Activated naive CD8-positive, alpha-beta T cell treated with anti-CD3 and anti-CD28 coated beads, Interleukin-2, amount 10 ng/mL, durations not matched to agents 7 days and 5 days (primary cell): ENCODE data around the gene DCTN3. TPM values are rescaled to one million over a fixed set of nuclear protein-coding genes. Genes with fewer than 3 reads are reported as not detected.
"Not testable (repeated sequence)": the region's sequence is repeated elsewhere in the genome, so short reads cannot be mapped to it uniquely, and the experiment has no call there.

Experiments used
- ATAC-seq: fragments of 150-1000 bp; cut with Tn5 transposase; one replicate; pipeline ENCODE4 v1.10.0; 2021; ENCODE audit warnings: low read depth, moderate library complexity
- POLR2A ChIA-PET: fragments of 350-600 bp; sonication (Branson Sonifier 250); formaldehyde crosslinking; loops from one replicate; lab custom pipeline; 2021; ENCODE audit warnings: antibody characterized with exemption; lab: Charles Lee
- DNase-seq: peaks from one replicate; pipeline ENCODE4 v3.0.0; 2021
- H3K27ac Mint-ChIP-seq: one replicate; pipeline ENCODE4 v1.8.0; 2022; ENCODE audit warnings: mild to moderate bottlenecking, mixed read lengths
- H3K27me3 Mint-ChIP-seq: one replicate; pipeline ENCODE4 v1.8.0; 2022; ENCODE audit warnings: mild to moderate bottlenecking, moderate library complexity, mixed read lengths
- H3K36me3 Mint-ChIP-seq: one replicate; pipeline ENCODE4 v1.8.0; 2021; ENCODE audit warnings: mild to moderate bottlenecking, mixed read lengths
- H3K4me1 Mint-ChIP-seq: one replicate; pipeline ENCODE4 v1.8.0; 2021; ENCODE audit warnings: mixed read lengths
- H3K4me3 Mint-ChIP-seq: one replicate; pipeline ENCODE4 v1.8.0; 2022; ENCODE audit warnings: mild to moderate bottlenecking, moderate library complexity, mixed read lengths
- H3K9me3 Mint-ChIP-seq: one replicate; pipeline ENCODE4 v1.8.0; 2021; ENCODE audit warnings: mixed read lengths
- total RNA-seq, 2 experiments: library from RNA; stranded (reverse); gene quantifications; one replicate each; pipeline ENCODE4 v1.2.3, GENCODE V29; 2021

DCTN3 gene
- total RNA-seq, 2 experiments from 2014 or later, result 121 to 122 TPM

DNA sequence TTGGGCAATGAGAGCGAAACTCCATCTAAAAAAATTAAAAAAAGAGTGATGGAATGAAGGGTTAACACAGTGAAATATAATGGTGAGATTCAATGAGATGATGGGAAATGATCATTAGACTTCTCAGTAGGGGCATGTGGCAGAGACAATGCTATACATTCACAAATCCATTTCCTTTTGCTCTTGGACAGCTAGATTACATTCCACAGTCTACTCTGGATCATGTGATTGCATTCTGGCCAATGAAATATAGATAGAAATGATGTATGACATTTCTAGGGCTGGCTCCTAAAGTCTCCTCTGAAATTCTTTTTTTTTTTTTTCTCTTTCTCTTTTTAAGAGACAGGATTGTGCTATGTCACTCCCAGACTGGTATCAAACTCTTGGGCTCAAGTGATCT lies 22.4 kb upstream of the DCTN3 start:
- H3K4me1 Mint-ChIP-seq, result peaks cover 18% of the 10 kb centered on the region
- H3K27ac Mint-ChIP-seq, result no peak overlapping the region
- H3K4me3 Mint-ChIP-seq, result no peak overlapping the region
- H3K36me3 Mint-ChIP-seq, result peaks cover 3% of the 10 kb centered on the region
- H3K9me3 Mint-ChIP-seq, result no peaks in the 10 kb centered on the region
- ATAC-seq (no peak), DNase-seq (no peak)
- POLR2A ChIA-PET, result interaction anchor here (0.8 to 0.9 kb wide), 2 partner anchors 12 to 23 kb away, joined by 3 to 4 read pairs; no protein-coding TSS in a partner anchor
- no peaks in the 10 kb centered on the region for H3K27me3 Mint-ChIP-seq

- not testable (repeated sequence) for H3K27ac Mint-ChIP-seq, DNase-seq, H3K4me3 Mint-ChIP-seq, H3K9me3 Mint-ChIP-seq, H3K36me3 Mint-ChIP-seq, ATAC-seq, H3K27me3 Mint-ChIP-seq
- POLR2A ChIA-PET, result interaction anchor here (1.0 to 7.1 kb wide), 5 partner anchors 7 to 26 kb away, joined by 3 to 117 read pairs (median 13); partner anchors contain the start of genes GALT and RPP25L
- peaks cover 27% of the 10 kb centered on the region for H3K4me1 Mint-ChIP-seq
Measured at GRCh38 chr9:34639322-34639721, 19.0 kb upstream of the DCTN3 start.

DNA sequence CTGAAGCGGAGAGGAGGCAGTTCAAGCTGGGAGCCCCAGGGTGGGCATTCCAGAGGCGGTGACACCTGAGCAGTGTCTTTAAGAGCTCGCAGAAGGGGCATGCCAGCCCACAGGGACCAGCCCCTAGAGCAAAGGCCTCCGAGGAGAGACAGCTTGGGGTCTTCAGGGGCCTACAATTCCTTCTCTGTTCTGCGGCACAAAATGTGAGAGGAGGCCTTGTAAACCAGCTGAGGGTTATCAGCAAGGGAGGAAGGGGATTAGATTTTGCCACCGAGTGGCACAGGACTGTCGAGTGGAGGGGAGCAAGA lies 17.8 kb upstream of the DCTN3 start:
- Mint-ChIP-seq H3K4me1 (peaks cover 31% of the 10 kb centered on the region), H3K4me3 (peak overlapping the region; percentile 87), H3K36me3 (peaks cover 2% of the 10 kb centered on the region), H3K27ac (peak overlapping the region; percentile 84), H3K27me3 (no peaks in the 10 kb centered on the region), H3K9me3 (no peaks in the 10 kb centered on the region)
- ATAC-seq (no peak), DNase-seq (no peak)
- POLR2A ChIA-PET, result interaction anchor here (0.6 to 7.1 kb wide), 19 partner anchors 8 to 979 kb away, joined by 3 to 117 read pairs (median 6); partner anchors contain the start of genes ARID3C, DCTN3, GALT and IL11RA

DNA sequence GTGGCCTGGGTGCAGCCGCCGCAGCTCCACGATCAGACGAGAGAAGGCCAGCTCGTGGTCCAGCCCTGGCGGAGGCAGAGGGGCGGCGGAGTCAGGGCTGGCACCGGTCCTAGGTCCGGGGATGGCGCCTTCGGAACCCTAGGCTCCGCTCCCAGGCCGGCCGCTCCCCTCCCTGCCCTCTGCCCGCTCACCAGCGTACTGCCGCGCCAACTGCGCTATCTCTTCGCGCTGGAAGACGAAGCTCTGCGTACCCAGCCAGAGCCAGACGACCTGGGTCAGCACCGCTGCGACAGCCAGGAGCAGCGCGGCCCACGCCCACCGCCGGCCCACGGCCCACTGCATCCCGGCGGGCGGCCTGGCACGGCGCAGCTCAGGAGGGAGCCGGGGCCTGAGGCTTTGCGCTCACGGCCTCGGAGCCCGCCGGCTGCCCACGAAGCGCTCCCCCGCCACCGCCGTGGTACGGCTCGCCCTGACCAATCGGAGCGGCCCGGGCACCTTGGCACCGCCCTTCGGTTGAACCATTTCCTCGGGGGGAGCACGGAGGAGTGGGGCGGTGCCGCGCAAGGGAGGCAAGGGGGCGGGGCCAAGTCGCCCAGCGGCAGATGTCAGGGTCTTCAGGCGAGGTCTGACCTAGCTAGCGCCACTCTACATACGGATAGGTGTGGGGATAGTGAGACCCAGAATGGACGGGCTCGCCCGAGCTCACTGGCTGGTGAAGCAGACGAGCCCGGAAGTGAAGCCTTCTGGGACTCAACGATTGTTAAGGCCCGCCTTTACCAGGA lies 17.3 kb upstream of the DCTN3 start, which contains the start of gene SIGMAR1:
TSS of gene SIGMAR1 (minus strand) at position 432 of the 782 bp plus-strand sequence. CDS start at position 342, 90 bp downstream.
- Mint-ChIP-seq H3K36me3 (peaks cover 2% of the 10 kb centered on the region), H3K27ac (peak within 1 kb of the TSS; percentile 84), H3K4me1 (peaks cover 31% of the 10 kb centered on the region), H3K4me3 (peak within 1 kb of the TSS; percentile 87), H3K9me3 (no peaks in the 10 kb centered on the region), H3K27me3 (no peaks in the 10 kb centered on the region)
- DNase-seq, result peak; percentile 97
- ATAC-seq, result peak; percentile 91
- POLR2A ChIA-PET, result interaction anchor here (0.6 to 7.1 kb wide), 22 partner anchors 8 to 1002 kb away, joined by 3 to 117 read pairs (median 5); partner anchors contain the start of genes ARID3C, CCL27, DCTN3 and GALT

DNA sequence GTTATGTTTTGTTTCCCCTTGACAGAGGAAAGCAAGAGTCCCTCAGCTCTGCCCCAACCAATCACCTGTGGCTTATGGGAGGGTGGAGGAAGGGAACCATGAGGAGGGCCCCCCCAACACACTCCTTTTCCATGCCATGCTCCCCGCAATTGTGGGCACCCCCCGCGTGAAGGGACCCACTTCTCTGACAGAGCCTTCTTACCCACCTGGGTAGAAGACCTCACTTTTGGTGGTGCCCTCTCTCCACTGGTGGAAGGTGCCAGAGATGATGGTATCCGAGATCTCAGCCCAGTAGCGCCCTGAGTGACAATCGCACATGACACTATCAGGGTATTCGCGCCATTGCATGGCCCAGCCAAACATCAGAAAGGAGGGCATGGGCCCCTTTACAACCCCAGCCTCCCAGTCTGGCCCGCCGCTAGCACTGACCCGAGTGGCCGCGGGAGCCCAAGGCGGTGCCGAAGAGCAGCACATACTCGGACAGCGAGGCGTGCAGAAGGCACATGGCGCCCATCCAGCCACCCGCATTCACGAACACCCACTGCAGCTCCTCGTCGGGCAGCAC lies 16.6 kb upstream of the DCTN3 start:
- POLR2A ChIA-PET, result interaction anchor here (0.6 to 7.1 kb wide), 11 partner anchors 9 to 1002 kb away, joined by 3 to 117 read pairs (median 7); partner anchors contain the start of genes DCTN3, GALT, IL11RA and MYORG
- H3K36me3 Mint-ChIP-seq, result peaks cover 2% of the 10 kb centered on the region

GRCh38 chr9:34635556-34635955 lies 15.3 kb upstream of the DCTN3 start:
- Mint-ChIP-seq H3K27ac (no peak overlapping the region), H3K9me3 (no peaks in the 10 kb centered on the region), H3K4me1 (peaks cover 31% of the 10 kb centered on the region), H3K27me3 (peaks cover 6% of the 10 kb centered on the region), H3K36me3 (peaks cover 2% of the 10 kb centered on the region), H3K4me3 (peak overlapping the region; percentile 57)
- DNase-seq, result no peak
- POLR2A ChIA-PET, result interaction anchor here (3.6 to 7.1 kb wide), 3 partner anchors 10 to 21 kb away, joined by 42 to 117 read pairs (median 75); partner anchors contain the start of genes DCTN3, GALT and RPP25L
- no peak for ATAC-seq

More for the DNA sequence above, 16.6 kb upstream of the DCTN3 start:
- peak overlapping the region; percentile 84 for H3K27ac Mint-ChIP-seq
- H3K27me3 Mint-ChIP-seq, result no peaks in the 10 kb centered on the region
- ATAC-seq (no peak), DNase-seq (no peak)
- peaks cover 31% of the 10 kb centered on the region for H3K4me1 Mint-ChIP-seq
- peak overlapping the region; percentile 87 for H3K4me3 Mint-ChIP-seq
- no peaks in the 10 kb centered on the region for H3K9me3 Mint-ChIP-seq

DNA sequence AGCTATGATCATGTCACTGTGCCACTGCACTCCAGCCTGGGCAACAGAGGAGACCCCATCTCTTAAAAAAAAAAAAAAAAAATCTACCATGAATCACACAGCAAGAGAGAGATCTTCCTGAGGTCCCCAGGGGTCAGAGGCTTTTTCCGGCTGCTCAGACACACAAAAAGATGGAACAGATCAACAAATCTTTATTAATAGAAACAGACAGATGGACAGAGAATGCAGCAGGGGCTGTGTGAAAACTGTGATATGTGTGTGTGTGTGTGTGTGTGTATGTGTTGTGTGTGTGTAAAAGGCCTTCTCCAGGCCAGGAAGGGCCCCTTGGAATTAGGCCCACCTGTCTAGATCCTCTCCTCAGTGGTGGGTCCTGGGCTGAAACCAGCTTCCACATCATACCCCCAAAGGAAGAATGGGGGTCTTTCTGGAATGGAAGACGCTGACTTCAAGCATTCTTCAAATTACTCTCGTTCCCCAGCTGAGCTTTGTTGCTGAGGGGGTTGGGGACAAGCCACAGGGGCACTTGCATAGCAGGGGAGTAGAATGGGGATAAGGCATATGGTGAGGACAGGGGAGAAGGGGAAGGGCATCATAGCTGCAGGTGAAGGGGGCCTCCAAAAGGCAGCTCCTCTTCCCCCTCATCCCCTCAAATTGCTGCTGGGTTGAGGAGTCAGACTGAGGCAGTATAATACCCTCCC lies 14.4 kb upstream of the DCTN3 start:
- H3K36me3 Mint-ChIP-seq, result peaks cover 2% of the 10 kb centered on the region
- no peak for DNase-seq
- no peak for ATAC-seq
- peaks cover 15% of the 10 kb centered on the region for H3K27me3 Mint-ChIP-seq
- no peaks in the 10 kb centered on the region for H3K9me3 Mint-ChIP-seq
- POLR2A ChIA-PET, result interaction anchor here (1.1 to 7.1 kb wide), 5 partner anchors 11 to 30 kb away, joined by 3 to 117 read pairs (median 11); partner anchors contain the start of genes DCTN3, GALT and RPP25L
- H3K27ac Mint-ChIP-seq, result no peak overlapping the region
- peaks cover 31% of the 10 kb centered on the region for H3K4me1 Mint-ChIP-seq
- no peak overlapping the region for H3K4me3 Mint-ChIP-seq

- Mint-ChIP-seq H3K27me3 (peaks cover 20% of the 10 kb centered on the region), H3K36me3 (peaks cover 2% of the 10 kb centered on the region), H3K4me3 (no peak overlapping the region), H3K4me1 (peaks cover 35% of the 10 kb centered on the region), H3K27ac (no peak overlapping the region), H3K9me3 (no peaks in the 10 kb centered on the region)
- DNase-seq (peak; percentile 83), ATAC-seq (peak; percentile 21)
- POLR2A ChIA-PET, result interaction anchor here (1.1 to 7.1 kb wide), 5 partner anchors 11 to 31 kb away, joined by 3 to 117 read pairs (median 11); partner anchors contain the start of genes DCTN3, GALT and RPP25L
Measured at GRCh38 chr9:34633851-34634550, 13.7 kb upstream of the DCTN3 start.

DNA sequence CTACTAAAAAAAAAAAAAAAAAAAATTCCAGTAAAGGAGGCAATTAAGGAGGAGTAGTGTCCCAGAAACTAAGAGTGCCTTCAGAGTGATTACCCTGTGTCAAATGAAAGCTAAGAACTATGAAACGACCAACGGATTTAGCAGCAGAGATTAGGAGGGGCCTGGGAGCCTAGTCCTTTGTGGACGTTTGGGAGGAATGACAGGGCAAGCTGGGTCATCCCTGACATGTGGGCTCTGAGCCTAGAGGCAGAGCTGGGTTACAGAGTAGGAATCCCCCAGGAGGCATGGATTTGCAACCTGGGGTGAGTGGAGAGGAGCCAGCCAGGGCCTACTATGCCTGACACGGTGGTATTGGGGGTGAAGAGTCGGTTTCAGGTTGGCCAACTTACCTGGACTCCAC lies 12.9 kb upstream of the DCTN3 start:
- peaks cover 31% of the 10 kb centered on the region for H3K4me1 Mint-ChIP-seq

DNA sequence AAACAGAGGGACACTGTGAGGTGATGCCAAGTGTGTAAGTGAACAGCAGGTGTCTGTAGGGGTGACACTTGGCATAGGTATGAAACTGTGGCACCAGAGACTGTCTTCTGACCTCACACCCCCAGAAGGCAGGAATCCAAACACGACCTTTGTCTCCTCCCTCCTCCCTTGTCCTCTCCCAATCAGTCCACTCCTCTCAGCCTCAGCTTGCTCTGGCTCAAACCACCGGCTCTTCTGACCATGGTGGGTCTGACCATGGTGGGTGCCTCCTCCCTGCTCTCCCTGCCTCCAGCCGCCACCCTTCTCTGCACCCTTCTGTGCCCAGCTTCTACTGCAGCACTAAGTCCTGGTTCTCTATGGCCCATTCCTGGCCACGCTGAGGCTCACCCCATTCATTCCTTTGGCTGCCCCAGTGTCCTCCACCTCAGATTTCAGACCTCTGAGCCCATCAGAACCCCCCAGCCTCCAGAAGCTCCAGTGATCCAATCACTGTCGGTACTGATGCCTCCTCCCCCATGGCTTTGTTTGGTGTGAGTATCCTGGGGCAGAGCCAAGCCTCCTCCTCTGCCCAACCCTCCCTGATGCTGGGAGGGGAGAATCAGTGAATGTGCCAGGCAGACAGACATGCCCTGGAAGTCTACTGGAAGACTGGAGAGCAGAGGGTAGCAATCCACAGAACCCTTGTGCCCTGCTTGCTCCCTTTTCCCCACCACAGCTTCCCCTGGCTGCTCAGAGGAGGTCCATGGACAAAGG lies 10.3 kb upstream of the DCTN3 start:
- Mint-ChIP-seq H3K4me3 (no peak overlapping the region), H3K36me3 (peaks cover 2% of the 10 kb centered on the region), H3K27me3 (peaks cover 51% of the 10 kb centered on the region), H3K27ac (no peak overlapping the region), H3K9me3 (no peaks in the 10 kb centered on the region), H3K4me1 (peaks cover 21% of the 10 kb centered on the region)
- POLR2A ChIA-PET, result no interaction called here
- no peak for ATAC-seq
- no peak for DNase-seq

More for the DNA sequence above, 12.9 kb upstream of the DCTN3 start:
- Mint-ChIP-seq H3K27ac (no peak overlapping the region), H3K9me3 (no peaks in the 10 kb centered on the region), H3K27me3 (peaks cover 25% of the 10 kb centered on the region), H3K36me3 (peaks cover 2% of the 10 kb centered on the region), H3K4me3 (no peak overlapping the region)
- DNase-seq (no peak), ATAC-seq (no peak)
- POLR2A ChIA-PET, result interaction anchor here (1.7 to 7.1 kb wide), 3 partner anchors 13 to 19 kb away, joined by 11 to 117 read pairs (median 75); partner anchors contain the start of genes DCTN3, GALT and RPP25L

DNA sequence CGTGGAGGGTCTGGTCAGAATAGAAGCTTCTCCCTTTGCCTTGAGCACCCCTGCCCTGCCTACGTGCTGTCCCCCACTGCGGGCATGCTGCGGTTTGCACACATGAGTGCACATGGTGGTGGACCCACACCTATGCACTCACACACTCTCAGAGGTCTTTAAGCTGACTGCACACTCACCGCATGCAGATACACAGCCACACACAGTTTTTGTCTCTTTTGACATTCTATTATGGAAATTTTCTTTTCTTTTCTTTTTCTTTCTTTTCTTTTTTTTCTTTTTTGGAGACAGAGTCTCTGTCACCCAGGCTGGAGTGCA lies 9.2 kb upstream of the DCTN3 start:
- ATAC-seq, result no peak
- Mint-ChIP-seq H3K9me3 (no peaks in the 10 kb centered on the region), H3K4me1 (peaks cover 13% of the 10 kb centered on the region), H3K27ac (no peak overlapping the region), H3K4me3 (peak overlapping the region; percentile 68), H3K36me3 (no peaks in the 10 kb centered on the region), H3K27me3 (peaks cover 60% of the 10 kb centered on the region)
- POLR2A ChIA-PET, result interaction anchor here (1.3 to 1.6 kb wide), 2 partner anchors 9 kb away, joined by 3 to 8 read pairs; partner anchors contain the start of genes DCTN3 and SIGMAR1
- DNase-seq, result no peak
